ENCODE results near the gene CCDC88A.

GRCh38 chr2:55301277-55301676 lies 118.4 kb downstream of the CCDC88A start:
- no peak for TF ChIP-seq CTCF (IDR thresholded peaks at IDR 0.05; ENCODE audit: insufficient read depth, low read depth, low read length)
- no peak for TF ChIP-seq EZH2 (IDR thresholded peaks at IDR 0.05; ENCODE audit: insufficient read depth, low read length)

Data from astrocyte (in vitro differentiated cells and primary cell).